HG03342 (cell line): ENCODE measurements around the gene DNAJC2.
"Not testable (repeated sequence)": the region's sequence is repeated elsewhere in the genome, so short reads cannot be mapped to it uniquely, and the experiment has no call there.

Source experiments
- ATAC-seq: cut with Tn5 transposase; IDR thresholded peaks from one replicate; pipeline ENCODE4 v1.9.1; 2021; ENCODE audit warnings: mild to moderate bottlenecking, moderate library complexity; ENCODE audit not compliant: unreplicated experiment

DNAJC2 gene

DNA sequence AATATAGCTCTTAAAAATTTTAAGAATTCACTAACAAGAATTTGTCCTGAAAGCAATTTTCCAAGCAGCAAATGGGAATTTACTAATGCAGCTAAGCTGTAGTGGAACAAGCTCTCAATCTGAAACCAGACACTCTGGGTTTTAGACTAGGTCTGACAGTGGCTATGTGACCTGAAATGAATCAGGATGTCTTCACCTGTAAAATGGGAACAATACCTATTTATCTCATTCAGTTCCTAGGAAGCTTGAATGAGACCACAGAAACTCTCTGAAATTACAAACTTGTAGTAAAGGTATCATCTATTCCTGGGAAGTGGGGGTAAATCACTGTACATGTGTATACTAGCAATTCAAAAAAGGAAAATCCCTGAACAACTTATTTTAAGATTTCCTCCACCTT is 1.2 kb downstream of the DNAJC2 start:
- no peak for ATAC-seq

DNA sequence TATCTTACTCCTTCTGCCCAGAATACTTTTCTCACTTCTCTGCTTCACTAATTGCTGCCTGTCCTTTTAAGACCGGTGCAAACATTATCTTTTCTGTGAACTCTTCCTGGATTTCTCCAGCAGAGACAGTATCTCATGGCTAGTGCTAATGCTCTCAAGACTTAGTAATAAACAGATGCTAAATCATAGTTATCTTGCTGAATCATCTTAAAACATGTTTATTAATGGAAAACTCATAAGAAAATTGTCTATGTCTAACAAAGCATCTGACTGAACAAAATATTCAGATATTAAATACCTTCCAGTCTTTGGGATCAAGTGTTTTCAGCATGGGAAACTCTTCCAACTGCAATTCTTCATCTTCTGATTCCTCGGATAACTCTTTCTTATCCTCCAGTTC is 3.1 kb downstream of the DNAJC2 start:
- no peak for ATAC-seq

DNA sequence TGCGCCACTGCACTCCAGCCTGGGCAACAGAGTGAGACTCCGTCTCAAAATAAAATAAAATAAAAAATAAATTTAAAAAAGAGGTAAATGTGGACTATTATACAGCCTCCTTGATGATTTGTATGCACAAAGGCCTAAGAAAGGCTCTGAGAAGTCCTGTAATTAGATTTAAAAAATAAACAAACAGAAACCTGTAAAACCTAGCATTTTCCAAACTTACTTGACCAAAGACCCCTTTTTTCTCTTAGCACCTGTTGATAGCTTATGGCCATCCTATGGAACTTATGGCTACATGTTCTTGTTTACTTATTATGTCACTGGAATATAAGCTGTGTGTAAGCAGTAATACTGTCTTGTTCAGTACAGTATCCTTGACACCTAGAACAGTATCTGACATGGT is 5.7 kb downstream of the DNAJC2 start:
- no peak for ATAC-seq

DNA sequence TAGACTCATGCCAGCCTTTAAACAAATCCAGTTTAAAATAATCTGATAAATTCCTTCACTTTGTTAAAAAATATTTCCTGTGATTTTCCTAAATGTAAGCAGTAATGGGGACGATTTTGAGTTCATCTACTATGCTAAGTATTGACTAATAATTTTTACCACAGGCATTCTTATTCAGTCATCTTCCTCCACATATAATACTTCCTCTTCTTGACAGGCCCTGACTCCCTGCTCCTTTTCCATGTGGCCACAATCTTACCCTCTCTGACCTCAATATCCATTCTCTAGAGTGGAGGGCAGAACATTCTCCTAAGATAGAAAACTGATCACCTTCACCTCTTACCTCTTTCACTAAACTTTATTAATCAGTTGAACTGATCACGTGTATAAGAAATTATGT is 7.8 kb downstream of the DNAJC2 start:
- ATAC-seq: no peak

DNA sequence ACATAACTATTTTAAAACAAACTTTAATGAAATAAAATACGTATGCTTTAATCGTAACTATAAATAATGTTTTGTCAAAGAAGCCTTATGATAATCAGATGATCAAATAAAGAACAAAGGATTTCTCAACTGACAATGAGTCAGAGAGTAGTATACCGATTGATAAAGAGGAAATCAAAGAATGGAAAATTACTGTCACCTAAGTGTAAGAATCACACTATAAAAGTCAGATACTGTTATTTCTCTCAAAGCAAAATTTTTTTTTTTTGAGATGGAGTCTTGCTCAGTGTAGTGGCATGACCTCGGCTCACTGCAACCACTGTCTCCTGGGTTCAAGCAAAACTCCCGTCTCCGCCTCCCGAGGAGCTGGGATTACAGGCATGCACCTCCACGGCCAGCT is 18.8 kb downstream of the DNAJC2 start:
- no peak for ATAC-seq

DNA sequence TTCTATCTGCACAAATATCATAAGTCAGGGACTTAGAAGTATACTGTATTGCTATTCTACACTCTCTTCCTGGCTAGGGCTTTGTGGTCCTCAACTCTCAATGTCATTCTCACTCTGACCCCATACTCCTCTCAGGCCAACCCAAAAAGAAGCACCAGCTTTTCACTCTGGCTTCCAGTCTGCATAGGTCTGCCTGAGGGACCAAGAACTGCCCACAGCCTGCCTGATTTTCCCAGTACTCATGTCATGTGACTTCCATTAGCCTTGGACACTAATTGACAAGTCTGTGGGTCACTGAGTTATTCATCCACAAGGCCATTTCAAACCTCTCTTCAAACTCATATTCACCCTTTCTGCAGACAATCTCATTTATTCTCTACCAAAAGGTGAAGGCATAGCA is 27.6 kb downstream of the DNAJC2 start:
- no peak for ATAC-seq

DNA sequence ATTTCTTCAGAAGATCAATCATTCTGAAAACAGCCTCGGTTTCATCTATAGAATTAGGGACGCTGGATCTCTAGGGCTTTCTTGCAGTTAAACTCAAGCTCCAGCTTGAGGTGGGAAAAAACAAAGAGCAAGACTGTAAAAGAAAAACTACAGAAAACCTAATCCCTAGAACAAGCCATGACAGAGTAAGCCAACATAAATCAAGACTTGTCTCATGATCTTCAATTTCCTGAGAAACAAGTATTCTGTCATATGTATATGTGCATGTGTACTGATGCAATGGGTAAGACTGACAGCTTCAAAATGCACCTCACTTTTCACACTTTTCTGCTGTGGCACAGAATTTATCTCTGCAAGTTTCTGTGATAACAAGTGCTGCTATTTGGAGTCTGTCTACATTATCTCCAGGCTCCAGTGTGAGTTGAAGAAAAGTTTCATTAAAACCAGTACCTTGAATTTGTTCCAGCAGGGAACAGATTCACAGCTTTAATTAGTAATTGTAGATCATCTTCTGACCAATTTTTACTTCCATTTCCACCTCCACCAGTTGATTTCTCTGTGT is 28.1 kb downstream of the DNAJC2 start:
- no peak for ATAC-seq

DNA sequence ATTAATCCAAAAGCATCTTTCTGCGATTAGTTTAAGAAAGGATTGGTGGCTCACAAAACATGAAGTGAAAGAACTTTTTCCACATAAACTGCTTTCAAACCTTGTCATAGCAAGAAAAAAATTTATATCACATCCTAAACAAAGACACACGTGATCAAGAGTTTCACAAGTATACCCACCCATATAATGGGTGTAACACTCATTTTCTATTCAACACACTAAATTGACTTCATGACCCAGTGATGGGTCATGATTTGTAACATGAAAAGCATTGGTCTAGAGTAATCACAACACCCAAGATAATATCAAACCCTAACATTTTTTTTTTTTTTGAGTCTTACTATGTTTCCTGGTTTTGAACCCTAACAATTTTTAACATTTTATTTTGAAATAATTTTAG is 29.7 kb downstream of the DNAJC2 start:
- ATAC-seq: no peak

DNA sequence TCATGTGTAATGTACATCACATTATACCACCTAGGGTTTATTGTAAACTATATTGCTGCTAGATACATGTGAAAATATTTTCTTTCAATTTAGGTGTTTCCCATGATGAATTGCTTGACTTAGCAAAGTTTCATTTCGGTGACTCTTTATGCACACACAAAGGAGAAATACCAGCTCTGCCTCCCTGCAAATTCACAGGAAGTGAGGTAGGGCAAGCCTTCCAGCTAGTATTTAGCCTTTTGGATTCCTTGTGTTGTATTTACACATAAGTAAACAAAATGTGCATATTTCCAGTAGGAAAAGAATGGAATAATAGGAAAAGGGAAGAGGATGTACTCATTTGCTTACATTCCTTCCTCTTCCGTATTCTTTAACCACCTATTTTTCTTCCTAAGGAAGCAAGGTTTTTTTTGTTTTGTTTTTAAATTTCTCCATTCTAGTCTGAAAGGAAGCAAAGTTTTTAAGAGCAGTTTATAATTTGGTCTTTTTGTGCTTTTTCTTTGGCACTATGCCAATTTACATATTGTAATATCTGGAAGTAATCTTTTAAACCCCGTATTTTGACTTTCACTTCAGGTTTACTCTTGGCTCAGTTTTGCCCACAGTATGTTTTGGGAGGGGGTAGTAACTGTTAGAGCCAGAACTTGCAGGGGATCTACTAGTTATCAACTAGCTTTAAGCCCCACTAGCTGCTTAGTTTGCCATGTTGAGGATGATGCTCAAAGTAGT is 36.9 kb downstream of the DNAJC2 start:
- ATAC-seq: no peak

DNA sequence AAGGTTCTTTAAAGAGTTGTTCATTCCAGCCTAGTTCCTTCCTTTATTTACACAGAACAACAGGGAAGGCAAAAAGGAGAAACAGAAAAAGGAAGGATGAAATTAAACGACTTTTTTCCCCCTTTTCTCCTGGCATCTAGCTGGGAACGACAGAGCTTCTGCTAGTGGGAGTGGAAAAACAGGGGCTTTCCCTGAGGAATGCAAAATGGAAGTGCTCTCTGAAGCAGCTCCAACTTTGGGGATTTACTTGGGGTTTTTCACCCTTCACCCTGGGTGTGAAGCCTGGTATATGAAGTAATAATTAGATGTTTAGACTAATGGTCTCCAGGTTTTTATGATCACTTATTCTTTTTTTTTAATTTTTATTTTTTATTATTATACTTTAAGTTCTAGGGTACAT is 43.1 kb downstream of the DNAJC2 start:
- ATAC-seq: no peak

DNA sequence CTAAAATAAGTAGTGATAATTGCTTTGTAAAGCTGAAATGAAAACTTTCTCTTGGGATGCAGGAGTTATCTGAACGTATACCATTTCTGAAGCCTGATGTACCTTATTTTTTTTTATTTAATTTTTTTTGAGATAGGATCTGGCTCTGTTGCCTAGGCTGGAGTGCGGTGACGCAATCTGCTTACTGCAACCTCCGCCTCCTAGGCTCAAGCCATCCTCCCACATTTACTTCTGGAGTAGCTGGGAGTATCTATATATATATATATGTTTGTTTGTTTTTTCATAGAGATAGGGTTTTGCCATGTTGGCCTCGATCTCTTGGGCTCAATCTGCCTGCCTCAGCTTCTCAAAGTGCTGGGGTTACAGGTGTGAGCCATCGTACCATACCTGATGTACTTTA is 44.9 kb downstream of the DNAJC2 start:
- no peak for ATAC-seq

DNA sequence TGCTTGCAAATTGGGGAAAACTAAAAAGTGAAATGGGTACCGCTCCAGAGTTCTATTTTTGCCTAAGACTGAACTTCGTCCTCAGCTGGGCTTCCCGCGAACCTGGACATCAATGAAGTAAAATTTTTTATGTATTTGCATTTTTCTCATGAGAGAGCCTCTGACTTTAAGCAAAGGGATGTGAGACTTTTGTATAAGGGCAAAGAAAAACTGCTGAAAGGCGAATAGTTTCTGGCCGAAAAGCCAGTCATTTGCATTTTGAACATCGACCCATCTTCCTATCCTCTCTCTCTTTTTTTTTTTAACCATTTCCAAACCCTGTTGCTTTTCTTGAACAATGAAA is 46.8 kb downstream of the DNAJC2 start:
- peak; percentile 3 for ATAC-seq

DNA sequence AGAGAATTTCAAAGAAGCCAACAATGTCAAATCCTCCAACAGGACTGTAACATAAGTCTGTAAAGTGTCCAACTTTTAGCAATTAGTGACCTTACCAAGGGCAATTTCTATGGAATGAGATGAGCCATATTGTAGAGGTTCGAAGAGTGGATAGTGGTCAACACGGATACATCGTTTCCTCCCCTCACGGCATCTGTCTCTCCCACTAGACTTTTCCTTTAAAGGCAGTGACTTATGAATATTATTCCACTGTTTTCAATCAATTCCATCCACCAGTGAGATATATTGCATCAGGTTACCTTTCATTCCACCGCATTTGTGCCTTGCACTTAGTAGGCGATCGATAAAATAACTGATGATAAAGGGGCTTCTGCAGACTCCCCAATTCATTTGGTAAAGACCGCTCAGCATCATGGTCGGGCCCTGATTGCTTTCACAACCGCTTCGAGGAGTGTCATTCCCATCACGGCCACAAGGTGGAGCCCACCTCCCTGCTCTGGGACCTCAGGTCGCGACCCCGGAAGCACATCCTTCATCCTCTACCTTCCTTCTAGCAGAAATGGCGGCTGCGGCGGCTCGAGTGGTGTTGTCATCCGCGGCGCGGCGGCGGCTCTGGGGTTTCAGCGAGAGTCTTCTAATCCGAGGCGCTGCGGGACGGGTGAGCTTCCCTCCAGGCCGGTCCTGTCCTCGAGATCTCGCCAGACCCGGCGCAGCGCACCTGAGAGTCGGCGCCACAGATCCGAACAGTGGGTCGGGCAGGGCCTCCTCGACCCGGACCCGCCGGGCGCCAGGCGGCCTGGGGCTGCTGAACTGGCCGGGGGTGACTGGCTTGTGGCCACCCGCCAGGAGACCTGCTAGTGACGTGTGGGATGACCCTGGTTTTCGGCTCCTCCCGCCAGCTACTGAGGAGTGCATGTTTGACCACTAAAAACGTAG is 47.4 kb downstream of the DNAJC2 start, which contains the start of gene PMPCB:
TSS of gene PMPCB (plus strand) at position 535 of the 936 bp plus-strand sequence. CDS start at position 560, 25 bp downstream.
- peak; percentile 95 for ATAC-seq

DNA sequence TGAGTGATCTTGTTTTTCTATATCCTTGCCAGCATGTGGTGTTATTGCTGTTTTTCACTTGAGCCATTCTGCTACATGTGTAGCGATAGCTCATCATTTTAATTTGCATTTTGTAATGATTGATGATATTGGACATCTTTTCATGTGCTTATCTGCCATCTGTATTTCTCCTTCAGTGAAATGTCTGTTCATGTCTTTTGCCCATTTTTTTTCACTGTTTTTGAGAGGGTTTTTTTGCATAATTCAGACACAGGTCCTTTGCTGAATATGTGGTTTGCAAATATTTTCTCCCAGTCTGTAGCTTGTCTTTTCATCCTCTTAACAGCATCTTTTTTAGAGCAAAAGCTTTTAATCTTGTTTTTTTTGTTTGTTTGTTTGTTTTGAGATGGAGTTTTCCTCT is 51.0 kb downstream of the DNAJC2 start:
- no peak for ATAC-seq

DNA sequence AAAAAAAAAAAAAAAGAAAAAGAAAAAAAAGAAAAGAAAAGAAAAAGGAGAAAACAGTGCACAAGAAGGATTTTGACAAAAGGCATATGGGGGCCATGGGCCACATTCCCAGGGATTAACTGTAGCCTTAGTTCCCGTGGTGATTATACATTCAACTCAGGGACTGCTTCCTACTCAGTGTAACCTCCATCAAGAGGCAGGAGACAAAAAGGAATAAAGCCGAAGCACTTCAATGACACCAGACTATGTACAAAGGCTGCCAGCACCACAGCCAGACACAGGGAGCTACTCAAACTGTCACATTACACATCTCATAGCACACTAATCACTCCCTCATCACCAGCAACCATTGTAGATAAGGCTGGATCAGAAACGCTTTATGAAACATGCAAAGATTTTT is 52.4 kb downstream of the DNAJC2 start:
- ATAC-seq: no peak

DNA sequence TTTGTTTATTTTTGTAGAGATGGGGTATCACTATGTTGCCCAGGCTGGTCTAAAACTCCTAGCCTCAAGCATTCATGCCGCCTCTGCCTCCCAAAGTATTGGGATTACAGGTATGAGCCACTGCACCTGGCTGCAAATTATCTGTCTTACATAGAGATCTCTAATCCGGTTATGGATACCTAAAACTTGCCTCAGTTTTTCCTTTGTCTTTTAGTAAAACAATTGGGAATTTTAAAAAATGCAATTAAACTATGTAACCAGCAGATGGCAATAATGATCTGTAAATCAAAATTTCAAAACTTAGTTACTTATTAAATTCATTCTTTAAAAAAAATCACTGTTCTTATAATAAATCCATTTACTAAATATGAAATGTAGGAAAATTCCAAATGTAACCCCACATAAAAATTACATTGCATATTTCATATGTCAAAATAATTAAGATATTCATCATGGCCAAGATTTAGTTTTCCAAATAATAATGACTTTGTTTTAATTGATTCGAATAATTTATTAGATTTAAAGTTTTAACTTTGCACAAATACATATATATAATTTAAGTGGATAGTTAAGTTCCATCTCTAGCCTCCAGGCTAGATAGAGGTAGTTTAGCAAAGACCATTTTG is 61.7 kb downstream of the DNAJC2 start:
- ATAC-seq: not testable (repeated sequence)

DNA sequence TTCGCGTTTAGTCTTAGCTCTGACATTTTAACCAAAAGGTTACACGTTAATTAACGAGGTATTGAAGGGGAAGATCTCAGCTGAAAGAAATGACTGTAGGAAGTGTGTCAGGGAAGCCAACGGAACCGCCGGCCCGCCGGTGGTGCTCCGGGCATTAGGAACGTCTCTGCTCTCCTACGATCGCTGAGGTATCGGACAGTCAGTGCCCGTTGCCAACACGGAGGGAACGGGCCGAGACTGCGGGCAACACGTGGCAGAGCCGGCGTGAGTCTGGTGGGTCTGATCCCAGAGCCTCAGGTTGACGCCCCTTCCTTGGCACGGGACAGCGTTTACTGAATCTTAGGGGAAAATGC is 63.8 kb downstream of the DNAJC2 start:
- peak; percentile 16 for ATAC-seq

DNA sequence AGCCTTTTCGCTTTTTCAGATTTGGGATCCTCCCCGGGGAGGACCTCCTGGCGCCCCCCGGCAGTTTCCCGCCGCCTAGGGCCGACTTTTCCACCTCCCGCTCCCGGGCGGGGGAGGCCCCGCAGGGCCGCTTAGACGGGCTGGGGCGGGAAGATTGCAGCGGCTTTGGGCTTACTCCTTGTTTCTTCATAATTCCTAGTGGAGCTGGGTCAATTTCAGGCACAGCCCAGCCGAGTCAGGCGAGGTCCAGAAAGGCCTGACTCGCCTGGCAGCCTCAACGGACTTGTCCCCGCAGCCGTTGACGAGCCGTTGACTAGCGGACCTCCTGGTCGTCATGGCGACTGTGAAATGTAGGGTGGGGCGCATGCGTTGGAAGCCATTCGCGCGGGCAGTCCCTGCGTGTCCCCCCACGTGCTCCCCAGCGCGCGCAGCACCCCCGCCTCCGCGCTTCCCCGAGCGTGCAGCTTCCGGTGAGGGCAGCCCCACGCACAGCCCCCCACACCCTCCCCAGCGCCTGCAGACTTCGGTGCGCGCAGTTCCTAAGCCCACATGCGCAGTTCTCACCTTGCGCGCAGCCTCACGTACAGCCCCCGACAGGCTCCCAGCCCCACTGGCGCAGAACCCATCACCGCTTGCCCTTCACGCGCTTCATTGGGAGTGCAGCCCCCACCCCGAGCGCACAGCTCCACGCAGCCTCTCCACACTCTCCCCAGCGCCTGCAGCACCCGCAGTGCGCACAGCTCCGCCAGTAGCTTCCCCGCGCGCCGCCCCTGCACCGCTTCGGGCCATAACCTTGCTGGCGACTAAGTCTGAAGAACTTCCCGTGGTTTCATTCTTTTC is 64.4 kb downstream of the DNAJC2 start:
- peak; percentile 91 for ATAC-seq

DNA sequence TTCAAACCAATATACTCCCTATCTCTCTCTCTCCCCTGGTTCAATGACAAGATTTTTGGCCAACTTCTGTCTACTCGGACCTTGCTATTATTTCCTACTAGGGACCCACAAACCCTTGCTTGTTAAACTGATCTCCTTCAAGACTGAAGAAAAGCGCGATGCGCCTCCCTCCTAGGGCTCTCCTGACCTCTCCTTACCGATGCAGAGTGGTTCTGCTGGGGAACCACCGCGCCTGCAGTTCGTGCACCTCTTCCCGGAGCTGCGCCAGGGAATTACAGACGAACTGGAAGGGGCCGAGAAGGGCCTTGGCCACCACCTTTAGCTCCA is 65.0 kb downstream of the DNAJC2 start:
- ATAC-seq: peak; percentile 43

DNA sequence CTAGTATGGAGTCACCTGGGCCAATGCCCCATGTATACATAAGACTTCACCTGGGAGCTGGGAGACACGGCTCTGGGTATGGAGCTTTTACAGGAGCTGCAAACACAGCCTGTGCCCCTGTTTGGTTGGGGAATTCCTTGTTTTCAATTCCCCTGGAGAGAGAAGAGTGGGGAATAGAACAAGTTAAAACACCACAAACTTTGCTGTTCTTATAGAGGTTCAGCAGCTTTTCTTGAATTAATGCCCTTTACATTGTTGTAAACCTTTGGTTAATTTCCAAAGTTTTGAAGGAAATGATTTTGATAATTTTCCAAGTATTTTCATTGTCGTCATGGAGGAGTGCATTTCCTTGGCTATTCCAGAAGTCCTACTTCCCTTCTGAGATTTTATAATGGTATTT is 66.4 kb downstream of the DNAJC2 start:
- ATAC-seq: not testable (repeated sequence)

DNA sequence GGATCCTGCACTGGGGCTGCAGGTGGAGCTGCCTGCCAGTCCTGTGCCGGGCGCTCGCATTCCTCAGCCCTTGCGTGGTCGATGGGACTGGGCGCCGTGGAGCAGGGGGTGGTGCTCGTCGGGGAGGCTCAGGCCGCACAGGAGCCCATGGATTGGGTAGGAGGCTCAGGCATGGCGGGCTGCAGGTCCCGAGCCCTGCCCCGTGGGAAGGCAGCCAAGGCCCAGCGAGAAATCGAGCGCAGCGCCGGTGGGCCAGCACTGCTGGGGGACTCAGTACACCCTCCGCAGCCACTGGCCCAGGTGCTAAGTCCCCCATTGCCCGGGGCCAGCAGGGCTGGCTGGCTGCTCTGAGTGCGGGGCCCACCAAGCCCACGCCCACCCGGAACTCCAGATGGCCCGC is 69.7 kb downstream of the DNAJC2 start:
- ATAC-seq: not testable (repeated sequence)
